Colonic mucosa (tissue), 4 donors: ENCODE data around the gene IFT81. TPM values are rescaled to one million over a fixed set of nuclear protein-coding genes. Genes with fewer than 3 reads are reported as not detected.
"Not testable (repeated sequence)": the region's sequence is repeated elsewhere in the genome, so short reads cannot be mapped to it uniquely, and the experiment has no call there.

Source experiments
- DNase-seq: peaks from one replicate; pipeline ENCODE4 v3.0.0-alpha.2; 2020
- H3K27ac ChIP-seq: fragments of 200-600 bp; one replicate; pipeline ENCODE4 v1.8.0; 2021
- H3K27me3 ChIP-seq: fragments of 200-600 bp; one replicate; pipeline ENCODE4 v1.8.0; 2021
- H3K36me3 ChIP-seq: fragments of 200-600 bp; one replicate; pipeline ENCODE4 v1.8.0; 2021
- H3K4me1 ChIP-seq: fragments of 200-600 bp; one replicate; pipeline ENCODE4 v1.8.0; 2021; ENCODE audit warnings: mild to moderate bottlenecking
- H3K4me3 ChIP-seq: fragments of 200-600 bp; one replicate; pipeline ENCODE4 v1.8.0; 2021
- H3K9ac ChIP-seq, 2 donors: one replicate each; pipeline ENCODE4 v1.7.0; 2013; ENCODE audit warnings: control low read depth in 2 of 2, low read depth in 2 of 2, low read length in 2 of 2
- H3K9me3 ChIP-seq: fragments of 200-600 bp; one replicate; pipeline ENCODE4 v1.8.0; 2021
- intact Hi-C: fragments of 100-400 bp; cut with DNase I; formaldehyde crosslinking; loops from one replicate; pipeline ENCODE4 v1.14.1; 2022
- total RNA-seq, 2 donors: library from RNA; stranded (reverse); fragmentation: NEBNext Ultra II Directional in 1 of 2; extraction: Animal tissue kit (Norgen Biotek cat#: 25700) in 1 of 2; gene quantifications; one replicate each; pipeline ENCODE4 v1.2.1, GENCODE V29; 2021
- TF ChIP-seq, protein P1 (sequence below): fragments of 200-600 bp; IDR thresholded peaks from one replicate; pipeline ENCODE4 v1.8.0; 2022; ENCODE audit warnings: antibody characterized with exemption, mild to moderate bottlenecking
- donor health status: healthy.
- donor health status: DM: no; HTN: no; CAD: no.
- donor health status: DM: no; HTN: no; CAD: no.

IFT81 gene
- total RNA-seq, 2 donors from 2014 or later, result 4.2 to 5.3 TPM

- peak; percentile 78 for DNase-seq
- H3K27me3 ChIP-seq, result no peaks in the 10 kb centered on the region
- peaks cover 34% of the 10 kb centered on the region for H3K4me1 ChIP-seq
- H3K4me3 ChIP-seq, result no peak overlapping the region
- H3K9ac ChIP-seq, result peak overlapping the region in 1 of 2 donors; percentile 88
- H3K36me3 ChIP-seq, result no peaks in the 10 kb centered on the region
- TF ChIP-seq, protein P1, sequence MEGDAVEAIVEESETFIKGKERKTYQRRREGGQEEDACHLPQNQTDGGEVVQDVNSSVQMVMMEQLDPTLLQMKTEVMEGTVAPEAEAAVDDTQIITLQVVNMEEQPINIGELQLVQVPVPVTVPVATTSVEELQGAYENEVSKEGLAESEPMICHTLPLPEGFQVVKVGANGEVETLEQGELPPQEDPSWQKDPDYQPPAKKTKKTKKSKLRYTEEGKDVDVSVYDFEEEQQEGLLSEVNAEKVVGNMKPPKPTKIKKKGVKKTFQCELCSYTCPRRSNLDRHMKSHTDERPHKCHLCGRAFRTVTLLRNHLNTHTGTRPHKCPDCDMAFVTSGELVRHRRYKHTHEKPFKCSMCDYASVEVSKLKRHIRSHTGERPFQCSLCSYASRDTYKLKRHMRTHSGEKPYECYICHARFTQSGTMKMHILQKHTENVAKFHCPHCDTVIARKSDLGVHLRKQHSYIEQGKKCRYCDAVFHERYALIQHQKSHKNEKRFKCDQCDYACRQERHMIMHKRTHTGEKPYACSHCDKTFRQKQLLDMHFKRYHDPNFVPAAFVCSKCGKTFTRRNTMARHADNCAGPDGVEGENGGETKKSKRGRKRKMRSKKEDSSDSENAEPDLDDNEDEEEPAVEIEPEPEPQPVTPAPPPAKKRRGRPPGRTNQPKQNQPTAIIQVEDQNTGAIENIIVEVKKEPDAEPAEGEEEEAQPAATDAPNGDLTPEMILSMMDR, result no peak
- intact Hi-C loops, result loop anchor here (10.0 kb wide), 1 partner anchor 145 kb away; no protein-coding TSS in a partner anchor
- H3K27ac ChIP-seq, result peak overlapping the region; percentile 91
- no peaks in the 10 kb centered on the region for H3K9me3 ChIP-seq
Observed at GRCh38 chr12:110249716-110250225, 125.6 kb downstream of the IFT81 start.

GRCh38 chr12:110251381-110251780 lies 127.2 kb downstream of the IFT81 start:
- Histone ChIP-seq H3K27ac (no peak overlapping the region), H3K36me3 (no peaks in the 10 kb centered on the region), H3K27me3 (no peaks in the 10 kb centered on the region), H3K4me3 (no peak overlapping the region), H3K9me3 (no peaks in the 10 kb centered on the region), H3K4me1 (peaks cover 26% of the 10 kb centered on the region), H3K9ac (no peak overlapping the region)
- DNase-seq, result no peak
- intact Hi-C loops, result no loop called here
- TF ChIP-seq, protein P1, result no peak

GRCh38 chr12:110252716-110253115 lies 128.6 kb downstream of the IFT81 start:
- no peak overlapping the region for H3K27ac ChIP-seq
- TF ChIP-seq, protein P1, result no peak
- H3K27me3 ChIP-seq, result no peaks in the 10 kb centered on the region
- H3K4me1 ChIP-seq, result peaks cover 20% of the 10 kb centered on the region
- intact Hi-C loops, result no loop called here
- H3K36me3 ChIP-seq, result no peaks in the 10 kb centered on the region
- no peak for DNase-seq
- no peaks in the 10 kb centered on the region for H3K9me3 ChIP-seq
- no peak overlapping the region for H3K9ac ChIP-seq
- H3K4me3 ChIP-seq, result no peak overlapping the region

- intact Hi-C loops, result no loop called here
- TF ChIP-seq, protein P1, result no peak
- Histone ChIP-seq H3K4me3 (no peak overlapping the region), H3K36me3 (no peaks in the 10 kb centered on the region), H3K9ac (no peak overlapping the region), H3K27me3 (no peaks in the 10 kb centered on the region), H3K9me3 (no peaks in the 10 kb centered on the region), H3K4me1 (peaks cover 15% of the 10 kb centered on the region), H3K27ac (no peak overlapping the region)
- no peak for DNase-seq
Observed at GRCh38 chr12:110253176-110253575, 129.0 kb downstream of the IFT81 start.

DNA sequence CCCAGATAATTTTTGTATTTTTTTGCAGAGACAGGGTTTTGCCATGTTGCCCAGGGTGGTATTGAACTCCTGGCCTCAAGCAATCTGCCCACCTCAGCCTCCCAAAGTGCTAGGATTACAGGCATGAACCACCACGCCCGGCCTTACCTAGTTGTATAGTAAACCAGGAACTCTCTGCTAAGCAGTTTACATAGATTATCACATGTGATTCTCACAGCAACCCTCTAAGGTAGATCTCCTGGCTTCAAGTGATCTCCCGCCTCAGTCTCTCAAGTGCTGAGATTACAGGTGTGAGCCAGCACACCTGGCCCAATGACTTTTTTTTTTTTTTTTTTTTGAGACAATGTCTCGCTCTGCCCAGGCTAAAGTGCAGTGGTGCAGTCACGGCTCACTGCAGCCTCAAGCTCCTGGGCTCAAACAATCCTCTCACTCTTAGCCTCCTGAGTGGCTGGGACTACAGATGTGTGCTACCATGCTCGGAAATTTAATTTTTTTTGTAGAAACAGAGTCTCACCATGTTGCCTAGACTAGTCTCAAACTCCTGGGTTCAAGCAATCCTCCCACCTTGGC lies 130.9 kb downstream of the IFT81 start:
- DNase-seq, result no peak
- no peak overlapping the region for H3K4me3 ChIP-seq
- no peaks in the 10 kb centered on the region for H3K4me1 ChIP-seq
- no peaks in the 10 kb centered on the region for H3K9me3 ChIP-seq
- H3K27ac ChIP-seq, result no peak overlapping the region
- H3K36me3 ChIP-seq, result no peaks in the 10 kb centered on the region
- H3K9ac ChIP-seq, result no peak overlapping the region
- TF ChIP-seq, protein P1, result no peak
- intact Hi-C loops, result no loop called here
- no peaks in the 10 kb centered on the region for H3K27me3 ChIP-seq

GRCh38 chr12:110255890-110256456 lies 131.8 kb downstream of the IFT81 start:
- H3K27ac ChIP-seq, H3K4me1 ChIP-seq, DNase-seq, H3K4me3 ChIP-seq, H3K9ac ChIP-seq, H3K36me3 ChIP-seq, intact Hi-C loops, H3K27me3 ChIP-seq, H3K9me3 ChIP-seq: not testable (repeated sequence)
